ENCODE data around the gene ENPP5.

- TF ChIP-seq, protein P1, sequence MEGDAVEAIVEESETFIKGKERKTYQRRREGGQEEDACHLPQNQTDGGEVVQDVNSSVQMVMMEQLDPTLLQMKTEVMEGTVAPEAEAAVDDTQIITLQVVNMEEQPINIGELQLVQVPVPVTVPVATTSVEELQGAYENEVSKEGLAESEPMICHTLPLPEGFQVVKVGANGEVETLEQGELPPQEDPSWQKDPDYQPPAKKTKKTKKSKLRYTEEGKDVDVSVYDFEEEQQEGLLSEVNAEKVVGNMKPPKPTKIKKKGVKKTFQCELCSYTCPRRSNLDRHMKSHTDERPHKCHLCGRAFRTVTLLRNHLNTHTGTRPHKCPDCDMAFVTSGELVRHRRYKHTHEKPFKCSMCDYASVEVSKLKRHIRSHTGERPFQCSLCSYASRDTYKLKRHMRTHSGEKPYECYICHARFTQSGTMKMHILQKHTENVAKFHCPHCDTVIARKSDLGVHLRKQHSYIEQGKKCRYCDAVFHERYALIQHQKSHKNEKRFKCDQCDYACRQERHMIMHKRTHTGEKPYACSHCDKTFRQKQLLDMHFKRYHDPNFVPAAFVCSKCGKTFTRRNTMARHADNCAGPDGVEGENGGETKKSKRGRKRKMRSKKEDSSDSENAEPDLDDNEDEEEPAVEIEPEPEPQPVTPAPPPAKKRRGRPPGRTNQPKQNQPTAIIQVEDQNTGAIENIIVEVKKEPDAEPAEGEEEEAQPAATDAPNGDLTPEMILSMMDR (IDR thresholded peaks at IDR 0.05), result no peak
- TF ChIP-seq EZH2 (IDR thresholded peaks at IDR 0.05), result no peak
- no peak for TF ChIP-seq EZH2phosphoT487 (IDR thresholded peaks at IDR 0.05)
These were observed 15.8 kb upstream of the ENPP5 start for GRCh38 chr6:46186583-46186982.
